Fibroblast of pulmonary artery (primary cell): ENCODE measurements around the gene GSTM3.

ENCODE experiments used
- DNase-seq: peaks from one replicate; pipeline ENCODE4 v3.0.0-alpha.2; 2010; ENCODE audit warnings: low read depth
- H3K4me3 ChIP-seq: replicated peaks from 2 replicates; pipeline ENCODE4 v1.5.1; 2011; ENCODE audit warnings: low read depth, mild to moderate bottlenecking, control low read depth, low read length, moderate library complexity
- CTCF ChIP-seq: IDR thresholded peaks from 2 replicates; pipeline ENCODE4 v1.5.1; 2011; ENCODE audit warnings: mild to moderate bottlenecking, control low read depth, low read length, inconsistent platforms; ENCODE audit errors: missing control alignments

Gene GSTM3

GRCh38 chr1:109786531-109787021 is 45.7 kb upstream of the GSTM3 start:
- DNase-seq, result peak; percentile 38
- no peak for TF ChIP-seq CTCF
- H3K4me3 ChIP-seq, result no peak overlapping the region

- no peak for DNase-seq
- no peak overlapping the region for H3K4me3 ChIP-seq
- TF ChIP-seq CTCF, result no peak
Observed at GRCh38 chr1:109786112-109786480, 45.3 kb upstream of the GSTM3 start.

GRCh38 chr1:109785446-109786111 is 44.7 kb upstream of the GSTM3 start:
- TF ChIP-seq CTCF, result no peak
- DNase-seq, result no peak

GRCh38 chr1:109784551-109785252 is 43.9 kb upstream of the GSTM3 start:
- no peak overlapping the region for H3K4me3 ChIP-seq
- DNase-seq, result no peak
- no peak for TF ChIP-seq CTCF

More at GRCh38 chr1:109785446-109786111, 44.7 kb upstream of the GSTM3 start:
- H3K4me3 ChIP-seq, result no peak overlapping the region

- TF ChIP-seq CTCF, result no peak
- H3K4me3 ChIP-seq, result no peak overlapping the region
- DNase-seq, result peak; percentile 78
Observed at GRCh38 chr1:109783436-109783835, 42.6 kb upstream of the GSTM3 start.

GRCh38 chr1:109782927-109783326 is 42.1 kb upstream of the GSTM3 start:
- H3K4me3 ChIP-seq, result no peak overlapping the region
- DNase-seq, result no peak
- no peak for TF ChIP-seq CTCF
